ENCODE data around the gene ABCB9. TPM values are rescaled to one million over a fixed set of nuclear protein-coding genes. Genes with fewer than 3 reads are reported as not detected.

The ABCB9 gene
- total and polyA plus RNA-seq, 2 experiments from 2014 or later = 1.2 to 7.0 TPM

GRCh38 chr12:122903693-122904034, 62.6 kb downstream of the ABCB9 start:
- peaks cover 8% of the 10 kb centered on the region; the same call in 1 of the 2 replicates for H3K4me1 ChIP-seq (ENCODE audit: insufficient read depth)
- no peaks in the 10 kb centered on the region for H3F3A ChIP-seq (replicated peaks; ENCODE audit: low read depth)
- no peaks in the 10 kb centered on the region; the same call in 2 of the 3 replicates for H3K9me3 Mint-ChIP-seq
- H3K4me2 ChIP-seq = no peak overlapping the region
- H3K9me2 ChIP-seq (ENCODE audit: insufficient read depth) = no peaks in the 10 kb centered on the region
- ATAC-seq (peak; percentile 67), DNase-seq (ENCODE audit: low spot score) (no peak)
- H3K4me3 Mint-ChIP-seq = no peak overlapping the region
- TF ChIP-seq EZH2 (IDR thresholded peaks at IDR 0.05; ENCODE audit: low read depth, unreplicated experiment) (no peak), CTCF (conservative IDR thresholded peaks at IDR 0.05; ENCODE audit: low read depth in 2 of 2) (no peak), ZNF114 (CRISPR knock-in tag; IDR thresholded peaks at IDR 0.05) (no peak), POLR2AphosphoS5 (IDR thresholded peaks at IDR 0.05; ENCODE audit: low read depth) (no peak), NANOG (IDR thresholded peaks at IDR 0.05; ENCODE audit: borderline replicate concordance) (no peak), EZH2phosphoT487 (IDR thresholded peaks at IDR 0.05; ENCODE audit: unreplicated experiment) (no peak), REST (IDR thresholded peaks at IDR 0.05; ENCODE audit: unreplicated experiment) (no peak)
- no peak overlapping the region for H3K4me3 ChIP-seq
- peaks cover 13% of the 10 kb centered on the region for H3K4me1 Mint-ChIP-seq
- H3K27me3 ChIP-seq (ENCODE audit: insufficient read depth) = peaks cover 1% of the 10 kb centered on the region; the same call in 1 of the 2 replicates
- no peaks in the 10 kb centered on the region for H3K36me3 Mint-ChIP-seq (ENCODE audit: low read depth)
- no peak overlapping the region for H3K27ac Mint-ChIP-seq
- H3K27me3 Mint-ChIP-seq (ENCODE audit: insufficient read depth, low read depth, poor library complexity) = no peaks in the 10 kb centered on the region
- H3K36me3 ChIP-seq (ENCODE audit: insufficient read depth) = no peaks in the 10 kb centered on the region
- H2AFZ ChIP-seq = no peak overlapping the region
- H3K79me2 ChIP-seq (replicated peaks; ENCODE audit: insufficient read depth) = no peaks in the 10 kb centered on the region
- H4K20me1 ChIP-seq (replicated peaks; ENCODE audit: insufficient read depth) = no peaks in the 10 kb centered on the region; the same call in 1 of the 2 replicates
- no peak overlapping the region for H3K27ac ChIP-seq (ENCODE audit: low read depth)

GRCh38 chr12:122902854-122903692, 63.2 kb downstream of the ABCB9 start:
- Histone ChIP-seq H3K79me2 (replicated peaks; ENCODE audit: insufficient read depth) (no peaks in the 10 kb centered on the region), H4K20me1 (replicated peaks; ENCODE audit: insufficient read depth) (no peaks in the 10 kb centered on the region; the same call in 1 of the 2 replicates), H3K4me1 (ENCODE audit: insufficient read depth) (peaks cover 8% of the 10 kb centered on the region; the same call in 1 of the 2 replicates), H3K27ac (ENCODE audit: low read depth) (no peak overlapping the region), H2AFZ (no peak overlapping the region), H3K36me3 (ENCODE audit: insufficient read depth) (no peaks in the 10 kb centered on the region), H3K4me3 (no peak overlapping the region), H3K4me2 (no peak overlapping the region), H3K27me3 (ENCODE audit: insufficient read depth) (peaks cover 7% of the 10 kb centered on the region; the same call in 1 of the 2 replicates), H3F3A (replicated peaks; ENCODE audit: low read depth) (no peaks in the 10 kb centered on the region), H3K9me2 (ENCODE audit: insufficient read depth) (no peaks in the 10 kb centered on the region)
- H3K36me3 Mint-ChIP-seq (ENCODE audit: low read depth) = no peaks in the 10 kb centered on the region
- peaks cover 13% of the 10 kb centered on the region for H3K4me1 Mint-ChIP-seq
- no peak overlapping the region for H3K27ac Mint-ChIP-seq
- no peak overlapping the region for H3K4me3 Mint-ChIP-seq
- DNase-seq (ENCODE audit: low spot score) (no peak), ATAC-seq (peak; percentile 68)
- H3K27me3 Mint-ChIP-seq (ENCODE audit: insufficient read depth, low read depth, poor library complexity) = no peaks in the 10 kb centered on the region
- H3K9me3 Mint-ChIP-seq = no peaks in the 10 kb centered on the region; the same call in 2 of the 3 replicates
- TF ChIP-seq JUNB (IDR thresholded peaks at IDR 0.05; ENCODE audit: unreplicated experiment) = no peak
- TF ChIP-seq STAT1 (IDR thresholded peaks at IDR 0.05; ENCODE audit: unreplicated experiment) = no peak
- TF ChIP-seq REST (IDR thresholded peaks at IDR 0.05; ENCODE audit: unreplicated experiment) = no peak
- no peak for TF ChIP-seq ETS1 (IDR thresholded peaks at IDR 0.05)
- TF ChIP-seq CTCF (conservative IDR thresholded peaks at IDR 0.05; ENCODE audit: low read depth in 2 of 2) = no peak
